ENCODE data around the gene AUP1. TPM values are rescaled to one million over a fixed set of nuclear protein-coding genes. Genes with fewer than 3 reads are reported as not detected.
"Not testable (repeated sequence)": the region's sequence is repeated elsewhere in the genome, so short reads cannot be mapped to it uniquely, and the experiment has no call there.

AUP1 gene
- total and polyA plus RNA-seq, 8 donors = 74.4 to 244 (median 167) TPM

- WGBS, 5 donors = 92 to 97% (median 95%) methylated on average over 7 to 9 of the region's 9 CpGs
- Histone ChIP-seq H3K4me3 (no peak overlapping the region), H3K4me1 (peaks cover 0 to 11% (median 2%) of the 10 kb centered on the region in 4 donors), H3K27me3 (no peaks in the 10 kb centered on the region), H3K36me3 (peaks cover 49 to 97% (median 93%) of the 10 kb centered on the region in 4 donors), H3K27ac (no peak overlapping the region), H3K9me3 (no peaks in the 10 kb centered on the region)
- TF ChIP-seq POLR2AphosphoS5 (IDR thresholded peaks at IDR 0.05) = no peak
- TF ChIP-seq CTCF (IDR thresholded peaks at IDR 0.05) = no peak
- TF ChIP-seq EP300 (IDR thresholded peaks at IDR 0.05) = no peak
- intact Hi-C loops (cut with DNase I; ENCODE audit: low total_unique reads) = no loop called here
- no peak for DNase-seq
Observed at GRCh38 chr2:74489906-74490305, 39.6 kb downstream of the AUP1 start.

GRCh38 chr2:74488643-74489481, 40.6 kb downstream of the AUP1 start:
- H3K4me1 ChIP-seq = peaks cover under 1 to 18% (median 8%) of the 10 kb centered on the region in 4 donors
- WGBS, 5 donors = 87 to 94% (median 93%) methylated on average over 9 of the region's 9 CpGs
- no peaks in the 10 kb centered on the region for H3K27me3 ChIP-seq
- no peak for DNase-seq
- H3K36me3 ChIP-seq = peaks cover 47 to 91% (median 86%) of the 10 kb centered on the region in 4 donors
- H3K9me3 ChIP-seq = no peaks in the 10 kb centered on the region
- TF ChIP-seq POLR2A (IDR thresholded peaks at IDR 0.05) = no peak
- no peak for TF ChIP-seq POLR2AphosphoS5 (IDR thresholded peaks at IDR 0.05)
- TF ChIP-seq CTCF (IDR thresholded peaks at IDR 0.05) = no peak
- no peak for TF ChIP-seq EP300 (IDR thresholded peaks at IDR 0.05)
- H3K27ac ChIP-seq = no peak overlapping the region
- intact Hi-C loops (cut with DNase I; ENCODE audit: low total_unique reads) = no loop called here
- H3K4me3 ChIP-seq = no peak overlapping the region

GRCh38 chr2:74486141-74486540, 43.4 kb downstream of the AUP1 start:
- H3K9me3 ChIP-seq = no peaks in the 10 kb centered on the region
- 70 to 92% (median 75%) methylated on average over 2 of the region's 2 CpGs for WGBS, 5 donors
- no peak for DNase-seq
- TF ChIP-seq POLR2A (IDR thresholded peaks at IDR 0.05) (no peak), POLR2AphosphoS5 (IDR thresholded peaks at IDR 0.05) (no peak), EP300 (IDR thresholded peaks at IDR 0.05) (no peak), CTCF (IDR thresholded peaks at IDR 0.05) (no peak)
- no peak overlapping the region for H3K27ac ChIP-seq
- H3K4me1 ChIP-seq = peaks cover 16 to 36% (median 27%) of the 10 kb centered on the region in 4 donors
- H3K36me3 ChIP-seq = peaks cover 20 to 65% (median 60%) of the 10 kb centered on the region in 4 donors
- H3K4me3 ChIP-seq = no peak overlapping the region
- intact Hi-C loops (cut with DNase I; ENCODE audit: low total_unique reads) = no loop called here
- no peaks in the 10 kb centered on the region for H3K27me3 ChIP-seq

- Histone ChIP-seq H3K4me1 (peaks cover 20 to 49% (median 41%) of the 10 kb centered on the region in 4 donors), H3K27ac (peak overlapping the region in 4 of 5 donors; percentile 91 to 94 (median 92)), H3K36me3 (peaks cover 9 to 63% (median 57%) of the 10 kb centered on the region in 4 donors), H3K4me3 (peak overlapping the region; percentile 76 to 98 (median 92))
- H3K9me3 ChIP-seq, H3K27me3 ChIP-seq, DNase-seq: not testable (repeated sequence)
- 75 to 80% (median 77%) methylated on average over 19 of the region's 19 CpGs for WGBS, 5 donors
- intact Hi-C loops (cut with DNase I; ENCODE audit: low total_unique reads) = loop anchor here (5.0 kb wide), 1 partner anchor 104 kb away; no protein-coding TSS in a partner anchor
Observed at GRCh38 chr2:74483675-74484164, 45.8 kb downstream of the AUP1 start.

Measured in stomach (tissue), 9 donors.